ENCODE data around the gene FRS2.

FRS2 gene

GRCh38 chr12:69527506-69528272 is 57.5 kb downstream of the FRS2 start:
- no peak for DNase-seq (ENCODE audit: extremely low spot score)
- no peak for TF ChIP-seq CTCF (IDR thresholded peaks at IDR 0.05; ENCODE audit: control extremely low read depth, extremely low read depth, low read depth, missing control alignments)
- ChIA-PET POLR2A (no interaction called here), CTCF (interaction anchor here (0.8 to 2.3 kb wide), 5 partner anchors 8 to 65 kb away, joined by 3 to 5 read pairs (median 4); no protein-coding TSS in a partner anchor)

- no peak for DNase-seq (ENCODE audit: extremely low spot score)
- CTCF ChIA-PET, result interaction anchor here (1.0 to 2.3 kb wide), 6 partner anchors 9 to 66 kb away, joined by 3 to 5 read pairs (median 4); no protein-coding TSS in a partner anchor
- POLR2A ChIA-PET, result interaction anchor here (0.5 kb wide), 1 partner anchor 25 kb away, joined by 3 read pairs; no protein-coding TSS in a partner anchor
- TF ChIP-seq CTCF (IDR thresholded peaks at IDR 0.05; ENCODE audit: control extremely low read depth, extremely low read depth, low read depth, missing control alignments), result no peak
Observed at GRCh38 chr12:69529021-69529420, 58.8 kb downstream of the FRS2 start.

- ChIA-PET CTCF (interaction anchor here (0.9 to 3.2 kb wide), 4 partner anchors 16 to 176 kb away, joined by 3 to 8 read pairs (median 4); no protein-coding TSS in a partner anchor), POLR2A (no interaction called here)
- TF ChIP-seq CTCF (IDR thresholded peaks at IDR 0.05; ENCODE audit: control extremely low read depth, extremely low read depth, low read depth, missing control alignments), result no peak
- DNase-seq (ENCODE audit: extremely low spot score), result no peak
Observed at GRCh38 chr12:69533844-69534243, 63.7 kb downstream of the FRS2 start.

GRCh38 chr12:69534389-69534822 is 64.2 kb downstream of the FRS2 start:
- CTCF ChIA-PET, result interaction anchor here (0.9 to 2.5 kb wide), 3 partner anchors 16 to 36 kb away, joined by 3 to 8 read pairs (median 3); no protein-coding TSS in a partner anchor
- POLR2A ChIA-PET, result no interaction called here
- TF ChIP-seq CTCF (IDR thresholded peaks at IDR 0.05; ENCODE audit: control extremely low read depth, extremely low read depth, low read depth, missing control alignments), result no peak
- peak; percentile 47 for DNase-seq (ENCODE audit: extremely low spot score)

GRCh38 chr12:69540987-69541386 is 70.8 kb downstream of the FRS2 start:
- ChIA-PET CTCF (no interaction called here), POLR2A (no interaction called here)
- DNase-seq (ENCODE audit: extremely low spot score), result no peak
- TF ChIP-seq CTCF (IDR thresholded peaks at IDR 0.05; ENCODE audit: control extremely low read depth, extremely low read depth, low read depth, missing control alignments), result no peak

- DNase-seq (ENCODE audit: extremely low spot score), result no peak
- no peak for TF ChIP-seq CTCF (IDR thresholded peaks at IDR 0.05; ENCODE audit: control extremely low read depth, extremely low read depth, low read depth, missing control alignments)
- ChIA-PET CTCF (no interaction called here), POLR2A (no interaction called here)
Observed at GRCh38 chr12:69544087-69544486, 73.9 kb downstream of the FRS2 start.

Measured in GM10248 (cell line).